ENCODE results near the gene LNPK.

The LNPK gene

DNA sequence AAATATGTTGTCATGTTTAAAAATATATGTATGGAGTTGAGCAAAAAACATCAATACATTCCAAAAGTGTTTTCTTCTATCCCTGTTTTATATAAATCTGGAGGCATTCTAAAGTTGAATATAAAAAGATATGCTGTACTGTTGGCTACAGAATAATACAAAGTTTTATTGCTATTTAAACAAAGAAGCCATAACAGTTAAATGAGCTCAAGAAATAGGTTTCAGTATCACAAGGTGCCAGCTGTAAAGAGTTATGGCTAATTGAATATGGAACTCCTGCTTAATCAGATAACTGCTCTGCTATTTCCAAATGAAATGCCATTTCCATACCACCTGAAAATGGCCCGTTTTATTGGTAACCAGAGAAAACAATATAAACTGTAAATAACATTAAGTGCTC, 55.0 kb downstream of the LNPK start:
- H4K20me1 ChIP-seq = no peaks in the 10 kb centered on the region

GRCh38 chr2:175941699-175942098, 60.4 kb downstream of the LNPK start:
- H3K4me3 ChIP-seq = no peak overlapping the region
- no peak for TF ChIP-seq Cebpa-rat (IDR thresholded peaks at IDR 0.05)
- peaks cover 15% of the 10 kb centered on the region; the same call in 1 of the 2 replicates for H3K36me3 ChIP-seq
- no peak overlapping the region for H3K4me2 ChIP-seq
- H4K20me1 ChIP-seq = no peaks in the 10 kb centered on the region
- no peak overlapping the region for H3K27ac ChIP-seq
- no peak overlapping the region for H3K9ac ChIP-seq
- no peaks in the 10 kb centered on the region for H3K4me1 ChIP-seq
- H3K9me3 ChIP-seq = peaks cover 5% of the 10 kb centered on the region; the same call in 1 of the 2 replicates
- H3K27me3 ChIP-seq = no peaks in the 10 kb centered on the region

More for the DNA sequence above, 55.0 kb downstream of the LNPK start:
- no peak for TF ChIP-seq Cebpa-rat (IDR thresholded peaks at IDR 0.05)
- Histone ChIP-seq H3K9me3 (no peaks in the 10 kb centered on the region; the same call in 1 of the 2 replicates), H3K4me2 (no peak overlapping the region), H3K27ac (no peak overlapping the region), H3K4me1 (no peaks in the 10 kb centered on the region), H3K36me3 (peaks cover 13% of the 10 kb centered on the region; the same call in 1 of the 2 replicates), H3K9ac (no peak overlapping the region), H3K27me3 (no peaks in the 10 kb centered on the region), H3K4me3 (no peak overlapping the region)

DNA sequence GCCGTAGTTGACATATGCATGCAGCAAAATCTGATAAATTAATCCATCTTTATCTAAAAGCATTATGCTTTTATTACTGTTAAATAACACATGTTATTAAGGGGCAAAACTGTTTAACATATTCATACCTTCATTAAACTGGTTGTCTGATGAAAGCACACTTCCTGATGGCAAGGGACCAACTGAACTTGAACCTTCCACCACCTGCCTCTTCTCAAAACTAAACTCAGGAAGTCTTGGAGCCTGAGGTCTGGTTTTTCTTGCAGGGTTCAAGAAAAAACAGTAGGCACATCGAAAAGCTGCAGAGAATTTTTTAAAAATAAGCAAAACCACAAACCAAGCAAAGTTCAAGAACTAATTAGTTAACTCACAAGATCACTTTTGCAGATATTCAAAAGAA, 64.9 kb downstream of the LNPK start:
- Histone ChIP-seq H3K4me1 (no peaks in the 10 kb centered on the region), H4K20me1 (no peaks in the 10 kb centered on the region), H3K27ac (no peak overlapping the region), H3K4me3 (no peak overlapping the region), H3K4me2 (no peak overlapping the region), H3K9ac (no peak overlapping the region), H3K27me3 (no peaks in the 10 kb centered on the region), H3K9me3 (peaks cover 5% of the 10 kb centered on the region; the same call in 1 of the 2 replicates), H3K36me3 (peaks cover 20% of the 10 kb centered on the region)
- no peak for TF ChIP-seq Cebpa-rat (IDR thresholded peaks at IDR 0.05)

DNA sequence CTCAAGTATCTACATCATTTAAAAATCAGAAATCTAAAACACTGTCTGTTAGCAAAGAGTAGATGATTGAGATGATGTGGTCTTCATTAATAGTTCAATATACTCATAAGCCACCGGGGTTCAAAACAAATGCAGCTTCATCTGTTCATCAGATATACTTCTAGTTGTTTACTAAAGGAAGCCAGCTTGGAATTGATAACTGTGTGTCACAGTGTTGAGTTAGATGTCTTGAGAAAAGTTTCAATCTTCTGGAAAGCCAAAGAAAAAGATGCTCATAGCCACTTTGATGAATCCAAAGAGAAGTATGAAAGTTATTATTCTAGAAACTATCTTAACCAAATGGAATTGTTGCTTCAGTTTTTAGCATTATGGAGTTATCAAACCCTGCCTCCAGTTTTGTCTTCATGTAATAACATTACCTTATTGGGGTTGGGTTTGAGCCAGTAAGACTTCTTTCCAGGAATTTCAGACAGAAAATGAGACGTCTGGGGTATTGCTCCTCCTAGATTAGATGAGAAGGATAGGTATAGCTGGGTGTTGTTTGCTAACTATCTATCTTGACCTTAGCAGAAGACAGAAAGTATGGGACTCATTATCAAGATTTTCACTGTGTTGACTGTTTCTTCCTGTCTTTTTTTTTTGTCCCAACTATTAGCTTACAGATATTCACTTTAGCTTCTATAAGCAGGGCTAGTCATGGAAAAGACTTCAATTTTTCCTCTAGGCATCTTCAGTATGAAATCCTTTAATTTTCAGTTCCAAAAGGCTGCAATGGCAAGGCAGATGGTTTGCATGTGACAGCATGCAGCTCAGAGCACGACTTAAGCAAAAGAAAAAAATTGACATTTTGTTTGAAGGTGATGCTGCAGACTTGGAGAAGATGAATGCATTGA, 66.5 kb downstream of the LNPK start:
- Histone ChIP-seq H3K4me2 (no peak overlapping the region), H3K36me3 (peaks cover 16% of the 10 kb centered on the region), H3K4me3 (no peak overlapping the region), H3K9ac (no peak overlapping the region), H4K20me1 (no peaks in the 10 kb centered on the region), H3K4me1 (no peaks in the 10 kb centered on the region), H3K9me3 (no peaks in the 10 kb centered on the region), H3K27ac (no peak overlapping the region), H3K27me3 (no peaks in the 10 kb centered on the region)
- TF ChIP-seq Cebpa-rat (IDR thresholded peaks at IDR 0.05) = no peak

- Histone ChIP-seq H3K4me3 (no peak overlapping the region), H3K27ac (no peak overlapping the region), H3K36me3 (peaks cover 22% of the 10 kb centered on the region), H3K27me3 (no peaks in the 10 kb centered on the region), H3K4me1 (no peaks in the 10 kb centered on the region), H3K9ac (no peak overlapping the region), H3K4me2 (no peak overlapping the region), H4K20me1 (no peaks in the 10 kb centered on the region), H3K9me3 (no peaks in the 10 kb centered on the region)
- TF ChIP-seq Cebpa-rat (IDR thresholded peaks at IDR 0.05) = no peak
Observed at GRCh38 chr2:175932675-175933074, 69.4 kb downstream of the LNPK start.

- H3K36me3 ChIP-seq = peaks cover 17% of the 10 kb centered on the region
- TF ChIP-seq Cebpa-rat (IDR thresholded peaks at IDR 0.05) = no peak
- no peaks in the 10 kb centered on the region for H3K9me3 ChIP-seq
- H3K9ac ChIP-seq = no peak overlapping the region
- no peaks in the 10 kb centered on the region for H3K27me3 ChIP-seq
- H4K20me1 ChIP-seq = no peaks in the 10 kb centered on the region
- H3K4me2 ChIP-seq = no peak overlapping the region
- H3K4me1 ChIP-seq = no peaks in the 10 kb centered on the region
- H3K4me3 ChIP-seq = no peak overlapping the region
- no peak overlapping the region for H3K27ac ChIP-seq
Observed at GRCh38 chr2:175931805-175932204, 70.3 kb downstream of the LNPK start.

DNA sequence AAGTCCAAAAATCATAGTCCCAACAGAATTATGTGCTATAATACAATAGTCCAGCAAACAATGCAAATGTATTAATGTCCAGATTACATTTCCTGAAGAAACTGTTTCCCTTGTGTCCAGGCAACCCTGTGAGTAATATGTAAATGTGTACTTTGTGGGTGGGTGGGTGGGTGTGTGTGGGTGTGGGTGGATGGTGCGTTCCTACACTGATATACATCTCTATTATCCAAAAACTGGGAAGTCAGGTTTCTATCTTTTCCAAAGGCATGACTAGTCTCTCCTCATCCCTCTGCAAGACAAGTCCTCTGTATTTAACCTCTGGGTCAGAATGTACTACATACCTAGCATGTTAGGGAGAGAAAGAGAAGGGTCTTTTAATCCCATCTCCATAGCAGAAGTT, 71.6 kb downstream of the LNPK start:
- Histone ChIP-seq H3K9me3 (no peaks in the 10 kb centered on the region), H3K27ac (no peak overlapping the region), H3K36me3 (peaks cover 20% of the 10 kb centered on the region), H3K4me2 (no peak overlapping the region), H3K9ac (no peak overlapping the region), H4K20me1 (no peaks in the 10 kb centered on the region), H3K4me3 (no peak overlapping the region), H3K27me3 (no peaks in the 10 kb centered on the region), H3K4me1 (no peaks in the 10 kb centered on the region)
- TF ChIP-seq Cebpa-rat (IDR thresholded peaks at IDR 0.05) = no peak

GRCh38 chr2:175929850-175930249, 72.2 kb downstream of the LNPK start:
- Histone ChIP-seq H3K27ac (no peak overlapping the region), H3K9ac (no peak overlapping the region), H3K27me3 (no peaks in the 10 kb centered on the region), H3K9me3 (no peaks in the 10 kb centered on the region), H4K20me1 (no peaks in the 10 kb centered on the region), H3K4me1 (no peaks in the 10 kb centered on the region), H3K4me2 (no peak overlapping the region), H3K4me3 (no peak overlapping the region), H3K36me3 (peaks cover 20% of the 10 kb centered on the region)
- no peak for TF ChIP-seq Cebpa-rat (IDR thresholded peaks at IDR 0.05)

DNA sequence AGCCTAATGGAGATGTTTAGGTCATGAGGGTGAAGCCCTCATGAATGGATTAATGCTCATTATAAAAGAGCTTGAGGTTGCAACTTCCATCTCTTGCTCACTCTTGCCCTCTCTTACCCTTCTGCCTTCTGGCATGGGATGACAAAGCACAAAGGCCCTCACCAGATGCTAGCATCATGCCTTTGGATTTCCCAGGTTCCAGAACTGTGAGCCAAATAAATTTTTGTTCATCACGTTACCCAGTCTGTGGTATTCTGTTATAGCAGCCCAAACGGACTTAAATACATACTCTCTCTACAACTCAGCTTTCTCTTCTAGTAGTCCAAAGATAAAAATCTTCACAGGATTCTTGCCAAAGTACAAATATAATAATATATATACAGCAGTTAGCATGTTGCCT, 75.8 kb downstream of the LNPK start:
- Histone ChIP-seq H3K27ac (no peak overlapping the region), H3K9me3 (no peaks in the 10 kb centered on the region), H3K4me2 (no peak overlapping the region), H3K4me3 (no peak overlapping the region), H3K27me3 (no peaks in the 10 kb centered on the region), H4K20me1 (no peaks in the 10 kb centered on the region), H3K9ac (no peak overlapping the region), H3K36me3 (peaks cover 15% of the 10 kb centered on the region), H3K4me1 (no peaks in the 10 kb centered on the region)
- TF ChIP-seq Cebpa-rat (IDR thresholded peaks at IDR 0.05) = no peak

DNA sequence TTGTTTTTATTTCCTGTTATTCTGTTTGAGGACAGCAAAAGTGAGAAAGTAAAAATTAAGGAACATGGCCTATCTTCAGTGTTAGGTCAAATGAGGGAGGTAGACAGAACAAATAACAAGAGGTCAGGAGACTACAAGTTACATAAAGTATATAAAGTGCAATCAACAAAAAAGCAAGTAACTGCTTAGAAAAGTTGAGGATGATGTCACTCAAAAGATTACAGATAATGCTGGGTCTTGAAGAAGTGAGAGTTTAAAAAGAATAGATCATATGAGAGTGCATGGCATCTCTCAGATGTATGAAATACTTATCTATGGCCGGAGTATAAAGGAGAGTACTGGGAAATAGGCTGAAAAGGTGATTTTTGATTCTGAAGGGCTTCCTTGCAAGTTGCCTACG, 79.9 kb downstream of the LNPK start:
- no peak overlapping the region for H3K27ac ChIP-seq
- no peak overlapping the region for H3K4me2 ChIP-seq
- H4K20me1 ChIP-seq = no peaks in the 10 kb centered on the region
- no peak overlapping the region for H3K4me3 ChIP-seq
- no peak overlapping the region for H3K9ac ChIP-seq
- H3K4me1 ChIP-seq = no peaks in the 10 kb centered on the region
- no peaks in the 10 kb centered on the region for H3K27me3 ChIP-seq
- H3K9me3 ChIP-seq = no peaks in the 10 kb centered on the region
- TF ChIP-seq Cebpa-rat (IDR thresholded peaks at IDR 0.05) = no peak
- H3K36me3 ChIP-seq = peaks cover 10% of the 10 kb centered on the region
